DND-41 (cell line): ENCODE data around the gene ARPP19.
"Not testable (repeated sequence)": the region's sequence is repeated elsewhere in the genome, so short reads cannot be mapped to it uniquely, and the experiment has no call there.

Source experiments
- ATAC-seq: fragments of 200-7000 bp; cut with Tn5 transposase; 3 replicates; pipeline ENCODE4 v1.9.1; 2021; ENCODE audit warnings: low read depth; ENCODE audit not compliant: insufficient read depth
- DNase-seq: peaks from one replicate; pipeline ENCODE4 v3.0.0-alpha.2; 2020
- H2AFZ ChIP-seq: 2 replicates; pipeline ENCODE4 v1.6.0; 2012; ENCODE audit warnings: low read depth, low read length
- H3K27ac ChIP-seq: 2 replicates; pipeline ENCODE4 v1.5.1; 2012; ENCODE audit warnings: low read length, inconsistent platforms
- H3K27me3 ChIP-seq: fragments of 200-600 bp; sonication (generic); 2 replicates; pipeline ENCODE4 v1.6.0; 2012; ENCODE audit warnings: low read length, mild to moderate bottlenecking, inconsistent platforms; ENCODE audit not compliant: insufficient read depth, poor library complexity
- H3K36me3 ChIP-seq: 2 replicates; pipeline ENCODE4 v1.5.1; 2012; ENCODE audit warnings: low read length, inconsistent platforms; ENCODE audit not compliant: insufficient read depth
- H3K4me1 ChIP-seq: 2 replicates; pipeline ENCODE4 v1.5.1; 2012; ENCODE audit warnings: mild to moderate bottlenecking, low read length; ENCODE audit not compliant: insufficient read depth
- H3K4me2 ChIP-seq: 2 replicates; pipeline ENCODE4 v1.6.0; 2012; ENCODE audit warnings: mild to moderate bottlenecking, moderate library complexity, low read length, inconsistent platforms; ENCODE audit not compliant: insufficient read depth
- H3K4me3 ChIP-seq, 2 experiments: fragments of 200-600 bp in 1 of 2; shearing (Covaris generic) in 1 of 2; 2 replicates each; pipeline ENCODE4 v1.5.1; 2012 to 2016; ENCODE audit warnings: inconsistent platforms in 2 of 2, low read length in 2 of 2, mild to moderate bottlenecking in 2 of 2, low read depth in 1 of 2, moderate library complexity in 1 of 2
- H3K79me2 ChIP-seq: 2 replicates; pipeline ENCODE4 v1.6.0; 2012; ENCODE audit warnings: low read length, inconsistent platforms; ENCODE audit not compliant: insufficient read depth
- H3K9ac ChIP-seq: 2 replicates; pipeline ENCODE4 v1.6.0; 2012; ENCODE audit warnings: low read depth, mild to moderate bottlenecking, inconsistent platforms, low read length, moderate library complexity
- H3K9me3 ChIP-seq: 2 replicates; pipeline ENCODE4 v1.5.1; 2012; ENCODE audit warnings: low read length, moderate library complexity, mild to moderate bottlenecking, inconsistent platforms; ENCODE audit not compliant: insufficient read depth, severe bottlenecking
- H4K20me1 ChIP-seq: 2 replicates; pipeline ENCODE4 v1.6.0; 2012; ENCODE audit warnings: low read length; ENCODE audit not compliant: insufficient read depth
- CTCF ChIP-seq: IDR thresholded peaks from 2 replicates; pipeline ENCODE4 v1.5.1; 2012; ENCODE audit warnings: borderline replicate concordance, low read length, moderate library complexity, mild to moderate bottlenecking; ENCODE audit not compliant: poor library complexity, severe bottlenecking; ENCODE audit errors: extremely low read depth
- EZH2 ChIP-seq: IDR thresholded peaks from 3 replicates; pipeline ENCODE4 v1.6.1; 2012; ENCODE audit warnings: borderline replicate concordance, low read depth, mild to moderate bottlenecking, moderate library complexity, low read length, inconsistent platforms; ENCODE audit not compliant: severe bottlenecking

Gene ARPP19

GRCh38 chr15:52551762-52552161 lies 17.1 kb downstream of the ARPP19 start:
- H3K4me2 ChIP-seq, result no peak overlapping the region
- TF ChIP-seq EZH2 (no peak), CTCF (no peak)

GRCh38 chr15:52551186-52551585 lies 17.6 kb downstream of the ARPP19 start:
- not testable (repeated sequence) for DNase-seq, H3K27ac ChIP-seq, H3K9me3 ChIP-seq, H3K4me3 ChIP-seq, H3K4me2 ChIP-seq, H3K9ac ChIP-seq, H2AFZ ChIP-seq, H3K27me3 ChIP-seq, ATAC-seq, H3K4me1 ChIP-seq
- peaks cover 24% of the 10 kb centered on the region for H4K20me1 ChIP-seq
- H3K36me3 ChIP-seq, result peaks cover 82% of the 10 kb centered on the region
- H3K79me2 ChIP-seq, result peaks cover 37% of the 10 kb centered on the region

More at GRCh38 chr15:52551762-52552161, 17.1 kb downstream of the ARPP19 start:
- ATAC-seq (no peak), DNase-seq (no peak)
- H3K36me3 ChIP-seq, result peaks cover 81% of the 10 kb centered on the region
- H2AFZ ChIP-seq, result no peak overlapping the region
- H3K27me3 ChIP-seq, result no peaks in the 10 kb centered on the region
- H3K4me3 ChIP-seq, result no peak overlapping the region
- H3K4me1 ChIP-seq, result no peaks in the 10 kb centered on the region
- peaks cover 43% of the 10 kb centered on the region for H3K79me2 ChIP-seq
- H3K9me3 ChIP-seq, result no peaks in the 10 kb centered on the region
- H3K9ac ChIP-seq, result no peak overlapping the region
- H4K20me1 ChIP-seq, result peaks cover 25% of the 10 kb centered on the region; the same call in 1 of the 2 replicates
- H3K27ac ChIP-seq, result no peak overlapping the region

GRCh38 chr15:52546031-52546751 lies 22.6 kb downstream of the ARPP19 start:
- ATAC-seq (peak; percentile 59), DNase-seq (no peak)
- Histone ChIP-seq H2AFZ (no peak overlapping the region), H4K20me1 (peaks cover 6% of the 10 kb centered on the region), H3K36me3 (peaks cover 44% of the 10 kb centered on the region), H3K79me2 (no peaks in the 10 kb centered on the region), H3K27ac (no peak overlapping the region), H3K4me2 (no peak overlapping the region), H3K9me3 (no peaks in the 10 kb centered on the region), H3K4me3 (no peak overlapping the region), H3K27me3 (no peaks in the 10 kb centered on the region), H3K9ac (no peak overlapping the region), H3K4me1 (no peaks in the 10 kb centered on the region)
- no peak for TF ChIP-seq CTCF
- TF ChIP-seq EZH2, result no peak

- H3K27ac ChIP-seq, result no peak overlapping the region
- H4K20me1 ChIP-seq, result no peaks in the 10 kb centered on the region
- no peak for DNase-seq
- no peak overlapping the region for H3K4me2 ChIP-seq
- no peak overlapping the region for H3K4me3 ChIP-seq
- no peak overlapping the region for H2AFZ ChIP-seq
- H3K4me1 ChIP-seq, result no peaks in the 10 kb centered on the region
- H3K79me2 ChIP-seq, result no peaks in the 10 kb centered on the region
- H3K9me3 ChIP-seq, result no peaks in the 10 kb centered on the region
- no peak for TF ChIP-seq CTCF
- no peak for TF ChIP-seq EZH2
- no peaks in the 10 kb centered on the region for H3K27me3 ChIP-seq
- no peak overlapping the region for H3K9ac ChIP-seq
- H3K36me3 ChIP-seq, result no peaks in the 10 kb centered on the region
- ATAC-seq, result no peak
Observed at GRCh38 chr15:52540374-52541012, 28.3 kb downstream of the ARPP19 start.
